Endothelial cell of umbilical vein (primary cell): ENCODE measurements around the gene HPSE2. TPM values are rescaled to one million over a fixed set of nuclear protein-coding genes. Genes with fewer than 3 reads are reported as not detected.

Experiments
- BruUV-seq: library from RNA; stranded (reverse); fragments of 400-500 nt; replicated peaks from 2 replicates; lab custom pipeline; 2021; lab: Mats Ljungman, UMichigan
- CTCF ChIA-PET: fragments of 300-600, 350-600 bp; sonication (Branson Sonifier 250); formaldehyde crosslinking; loops from one replicate; lab custom pipeline; 2021; ENCODE audit warnings: antibody characterized with exemption, inconsistent platforms; lab: Charles Lee
- POLR2A ChIA-PET: fragments of 300-600, 350-600 bp; sonication (Branson Sonifier 250); formaldehyde crosslinking; loops from one replicate; lab custom pipeline; 2021; ENCODE audit warnings: antibody characterized with exemption, inconsistent platforms; lab: Charles Lee
- DNase-seq: peaks from one replicate; pipeline ENCODE4 v3.0.0-alpha.2; 2011; ENCODE audit warnings: low read depth, low spot score
- FAIRE-seq: peaks from 2 replicates; lab custom pipeline; 2011; peaks lifted over from hg19 to GRCh38; lab: Jason Lieb, UNC
- H2AFZ ChIP-seq: 2 replicates; pipeline ENCODE4 v1.6.0; 2012; ENCODE audit warnings: low read depth, low read length, control low read depth, inconsistent platforms
- H3K27ac ChIP-seq: 2 replicates; pipeline ENCODE4 v1.5.1; 2011; ENCODE audit warnings: low read depth, mild to moderate bottlenecking, control low read depth, low read length, moderate library complexity; ENCODE audit not compliant: insufficient read depth
- H3K27me3 ChIP-seq, 2 experiments: 2 replicates each; pipeline versions ENCODE4 v1.6.0 to v1.6.1; 2011; ENCODE audit warnings: low read length in 2 of 2, mixed read lengths in 1 of 2; ENCODE audit not compliant: control insufficient read depth in 2 of 2, insufficient read depth in 2 of 2
- H3K36me3 ChIP-seq, 2 experiments: 2 replicates in 1 of 2; 3 replicates in 1 of 2; pipeline ENCODE4 v1.5.1; 2011; ENCODE audit warnings: low read length in 2 of 2, mild to moderate bottlenecking in 1 of 2, moderate library complexity in 1 of 2; ENCODE audit not compliant: control insufficient read depth in 2 of 2, insufficient read depth in 2 of 2; ENCODE audit errors: extremely low read depth in 1 of 2
- H3K4me1 ChIP-seq: 3 replicates; pipeline ENCODE4 v1.5.1; 2011; ENCODE audit warnings: mild to moderate bottlenecking, low read length; ENCODE audit not compliant: control insufficient read depth, insufficient read depth; ENCODE audit errors: extremely low read depth
- H3K4me2 ChIP-seq: 2 replicates; pipeline ENCODE4 v1.6.1; 2011; ENCODE audit warnings: low read length, control low read depth, mixed read lengths; ENCODE audit not compliant: insufficient read depth
- H3K4me3 ChIP-seq, 3 experiments: fragments of 200-600 bp in 1 of 3; sonication (generic), shearing (Covaris generic) in 1 of 3; replicated peaks in 1 of 3; 2 replicates each; pipeline ENCODE4 v1.5.1; 2011 to 2016; ENCODE audit warnings: control low read depth in 3 of 3, low read length in 3 of 3, mild to moderate bottlenecking in 2 of 3, inconsistent platforms in 1 of 3, low read depth in 1 of 3, moderate library complexity in 1 of 3; ENCODE audit not compliant: insufficient read depth in 1 of 3
- H3K79me2 ChIP-seq: 2 replicates; pipeline ENCODE4 v1.6.0; 2012; ENCODE audit warnings: low read length, inconsistent platforms; ENCODE audit not compliant: control insufficient read depth, insufficient read depth
- H3K9ac ChIP-seq: replicated peaks from 2 replicates; pipeline ENCODE3; 2011; ENCODE audit warnings: low read length, control low read depth; ENCODE audit not compliant: insufficient read depth; ENCODE audit errors: extremely low read depth
- H3K9me1 ChIP-seq: replicated peaks from 3 replicates; pipeline ENCODE4 v1.6.0; 2011; ENCODE audit warnings: mild to moderate bottlenecking, low read length; ENCODE audit not compliant: control insufficient read depth, insufficient read depth; ENCODE audit errors: extremely low read depth
- H3K9me3 ChIP-seq: replicated peaks from 2 replicates; pipeline ENCODE4 v1.5.1; 2012; ENCODE audit warnings: low read length, inconsistent platforms; ENCODE audit not compliant: control insufficient read depth, insufficient read depth
- H4K20me1 ChIP-seq: replicated peaks from 2 replicates; pipeline ENCODE3; 2011; ENCODE audit warnings: mild to moderate bottlenecking, low read length; ENCODE audit not compliant: control insufficient read depth, insufficient read depth; ENCODE audit errors: extremely low read depth
- FOS ChIP-seq: IDR thresholded peaks from 2 replicates; pipeline ENCODE4 v1.6.1; 2011; ENCODE audit warnings: mild to moderate bottlenecking, low read length, moderate library complexity, borderline replicate concordance; ENCODE audit not compliant: insufficient read depth
- GATA2 ChIP-seq: IDR thresholded peaks from 2 replicates; pipeline ENCODE4 v1.7.0; 2011; ENCODE audit warnings: low read depth, mild to moderate bottlenecking, moderate library complexity, mixed read lengths, low read length; ENCODE audit not compliant: insufficient read length, insufficient read depth
- POLR2A ChIP-seq: IDR thresholded peaks from 2 replicates; pipeline ENCODE4 v1.6.1; 2012; ENCODE audit warnings: low read depth, mild to moderate bottlenecking, control low read depth, low read length
- dilution Hi-C: fragments of 300-500 bp; cut with MboI; formaldehyde crosslinking; loops from one replicate; pipeline ENCODE4 v1.15.0; 2019; ENCODE audit warnings: low sequenced_read_pairs; ENCODE audit not compliant: extremely low pct_ligation_motif_present
- intact Hi-C: fragments of 100-400 bp; cut with micrococcal nuclease; formaldehyde crosslinking; loops from one replicate; pipeline ENCODE4 v1.10.0; 2022
- polyA plus RNA-seq, 4 experiments: library from polyadenylated mRNA; depleted of rRNA in 3 of 4; stranded (reverse) in 3 of 4; unstranded in 1 of 4; fragments of >200 nt; gene quantifications; 2 replicates each; pipeline versions ENCODE4 v1.2.1 to v1.2.3, GENCODE V29; 2011 to 2012; ENCODE audit warnings: missing spikeins in 1 of 4
- total RNA-seq: library from RNA; stranded (reverse); gene quantifications from 2 replicates; pipeline ENCODE4 v1.2.3, GENCODE V29; 2021

The HPSE2 gene
- total and polyA plus RNA-seq, 2 donors (not counting 3 experiments of a cell fraction or from before 2014, with no cell fraction given) = not detected

- no peaks in the 10 kb centered on the region for H3K9me1 ChIP-seq
- no peaks in the 10 kb centered on the region for H3K27me3 ChIP-seq
- FAIRE-seq (no peak), DNase-seq (no peak)
- H4K20me1 ChIP-seq = no peaks in the 10 kb centered on the region
- peaks cover 2% of the 10 kb centered on the region for H3K9me3 ChIP-seq
- H3K4me2 ChIP-seq = no peak overlapping the region
- H3K4me3 ChIP-seq = no peak overlapping the region
- intact Hi-C loops = no loop called here
- no peak overlapping the region for H3K27ac ChIP-seq
- H2AFZ ChIP-seq = no peak overlapping the region
- H3K36me3 ChIP-seq = no peaks in the 10 kb centered on the region
- CTCF ChIA-PET = no interaction called here
- no peak for TF ChIP-seq POLR2A
- no peak overlapping the region for H3K9ac ChIP-seq
- dilution Hi-C loops = no loop called here
- no TSS peak for BruUV-seq
- POLR2A ChIA-PET = no interaction called here
- H3K79me2 ChIP-seq = no peaks in the 10 kb centered on the region
- H3K4me1 ChIP-seq = no peaks in the 10 kb centered on the region
Measured at GRCh38 chr10:98917828-98918227, 317.8 kb downstream of the HPSE2 start.

GRCh38 chr10:98916526-98917125 lies 319.0 kb downstream of the HPSE2 start:
- POLR2A ChIA-PET = no interaction called here
- Histone ChIP-seq H3K27me3 (no peaks in the 10 kb centered on the region), H4K20me1 (no peaks in the 10 kb centered on the region), H3K4me1 (no peaks in the 10 kb centered on the region), H3K4me2 (no peak overlapping the region), H3K9ac (no peak overlapping the region), H3K79me2 (no peaks in the 10 kb centered on the region), H3K9me3 (peaks cover 2% of the 10 kb centered on the region), H3K9me1 (no peaks in the 10 kb centered on the region), H2AFZ (no peak overlapping the region), H3K27ac (no peak overlapping the region), H3K36me3 (no peaks in the 10 kb centered on the region), H3K4me3 (no peak overlapping the region)
- DNase-seq = no peak
- intact Hi-C loops = no loop called here
- dilution Hi-C loops = no loop called here
- TF ChIP-seq FOS (no peak), GATA2 (no peak)
- CTCF ChIA-PET = no interaction called here
- no peak for FAIRE-seq
- BruUV-seq = no TSS peak
